ENCODE measurements around the gene NDUFA13.

NDUFA13 gene

DNA sequence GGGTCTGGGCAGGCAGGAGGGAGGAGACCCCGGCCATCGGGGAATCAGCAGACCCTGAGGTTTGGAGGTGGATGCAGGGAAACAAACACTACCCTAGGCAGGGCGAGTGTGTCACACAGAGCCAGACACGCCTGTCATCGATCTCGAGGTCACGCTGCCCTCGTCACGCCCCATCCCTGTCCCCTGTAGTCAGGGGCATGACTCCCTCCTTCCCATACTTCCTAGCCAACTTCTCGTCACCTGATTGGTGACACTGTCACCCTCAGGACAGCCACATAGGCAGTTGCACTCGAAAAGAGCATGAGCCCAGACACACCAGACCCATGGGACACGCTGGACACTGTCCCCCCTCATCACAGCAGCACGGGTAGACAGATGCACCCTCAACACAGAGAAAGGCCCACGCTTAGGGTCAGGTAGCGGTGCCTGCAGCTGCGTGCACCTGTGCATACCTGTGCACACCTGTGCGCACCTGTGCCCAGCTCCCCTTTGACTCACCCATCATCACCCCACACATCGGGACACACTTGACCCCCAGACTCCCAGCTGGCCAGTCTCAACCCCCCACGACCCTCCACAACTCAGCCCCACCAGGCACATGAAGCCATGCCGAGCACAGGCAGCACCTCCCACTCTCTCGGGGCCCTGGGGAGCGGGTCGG, 33.9 kb downstream of the NDUFA13 start:
- no peak for DNase-seq

DNA sequence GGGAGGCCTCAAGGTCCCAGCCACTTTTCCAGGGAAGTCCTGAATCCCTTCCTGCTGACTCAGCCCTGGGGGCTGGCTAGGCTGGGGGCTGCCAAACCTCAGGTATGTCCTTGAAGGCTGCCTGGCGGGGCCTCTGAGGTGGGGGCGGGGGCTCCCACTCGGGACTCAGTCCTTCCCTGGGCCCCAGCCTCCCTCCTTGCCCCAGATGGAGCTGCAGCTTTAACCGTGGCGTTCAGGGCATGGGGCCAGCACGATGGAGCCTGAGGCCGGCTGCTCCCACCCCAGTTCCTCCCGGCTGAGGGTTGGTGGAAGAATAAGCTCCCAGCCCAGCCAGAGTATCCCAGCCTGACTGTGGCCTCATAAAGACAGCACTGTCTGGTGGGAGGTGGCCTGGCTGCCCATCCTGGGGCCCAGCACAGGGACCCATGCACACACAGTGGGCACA, 34.5 kb downstream of the NDUFA13 start:
- DNase-seq, result no peak

DNA sequence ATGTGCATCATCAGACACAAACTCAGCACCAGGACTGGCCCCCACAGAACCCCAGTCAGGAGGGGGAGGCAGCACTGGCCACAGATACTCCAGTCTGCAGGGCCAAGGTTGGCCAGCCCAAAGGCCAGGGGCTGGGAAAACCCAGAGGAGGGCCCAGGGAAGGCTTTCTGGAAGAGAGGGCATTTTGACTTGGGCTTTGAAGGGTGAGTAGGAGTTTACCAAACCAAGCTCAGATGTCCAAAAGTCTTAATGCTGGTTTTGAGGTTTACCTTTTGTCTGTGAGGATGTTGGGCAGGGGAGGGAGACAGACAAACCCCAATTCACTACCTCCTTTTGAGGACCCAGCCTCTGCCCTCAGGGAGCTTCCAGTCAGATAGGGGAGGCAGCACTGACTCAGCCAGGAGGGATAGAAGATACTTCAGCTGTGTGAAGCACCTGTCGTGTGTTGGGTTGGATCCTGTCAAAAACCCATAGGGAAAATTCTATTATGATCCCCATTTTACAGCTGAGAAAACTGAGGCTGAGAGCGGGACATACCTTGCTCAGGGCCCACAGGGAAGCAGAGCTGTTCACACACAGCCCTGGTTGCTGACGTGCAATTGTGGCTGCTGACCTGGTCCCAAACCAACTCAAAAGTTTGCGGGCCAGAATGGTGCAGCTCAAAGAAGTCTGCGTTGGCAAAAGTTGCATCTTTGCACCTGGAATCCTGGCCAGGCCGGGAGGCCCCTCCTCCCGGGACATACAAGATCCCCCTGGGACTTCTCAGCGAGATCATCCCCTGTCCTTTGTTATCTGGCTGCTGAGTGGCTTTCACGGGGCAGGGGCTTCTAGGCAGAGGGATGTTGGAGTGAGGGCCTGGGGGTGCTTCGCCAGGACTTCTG, 35.2 kb downstream of the NDUFA13 start:
- no peak for DNase-seq

DNA sequence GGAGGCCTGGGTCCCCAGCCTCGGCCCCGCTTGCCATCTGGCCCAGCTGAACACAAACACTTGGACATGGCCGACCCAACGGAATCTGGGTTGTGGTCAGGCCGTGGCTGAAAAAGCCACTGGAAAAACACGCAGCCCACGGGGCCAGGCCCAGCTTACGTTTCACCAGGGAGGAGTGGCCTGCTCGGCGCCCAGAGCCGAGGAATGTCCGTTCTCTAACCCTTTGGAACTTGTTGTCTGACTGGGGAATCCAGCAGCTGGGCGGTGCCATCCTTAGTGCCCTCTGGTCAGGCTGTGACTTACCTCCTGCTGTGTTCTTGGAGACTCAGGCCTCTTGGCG, 35.8 kb downstream of the NDUFA13 start:
- DNase-seq, result no peak

DNA sequence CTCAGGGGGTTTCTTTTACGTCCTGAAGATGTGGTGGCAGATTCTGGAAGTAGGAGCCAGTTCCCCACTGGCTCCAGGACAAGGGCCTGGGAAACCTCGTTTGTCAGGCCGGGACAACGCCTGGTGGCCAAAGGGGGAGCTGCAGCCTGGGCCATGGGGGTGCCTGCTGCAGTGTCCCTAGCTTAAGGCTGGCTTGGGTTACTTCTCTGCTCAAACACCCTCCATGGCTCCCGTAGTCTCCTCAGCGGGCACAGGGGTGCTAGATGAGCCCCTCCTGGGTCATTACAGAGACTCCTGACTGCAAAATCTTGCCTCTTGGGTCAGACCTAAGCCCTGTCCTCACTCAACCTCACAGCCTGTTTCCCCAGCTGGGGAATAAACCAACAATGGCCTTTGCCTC, 36.8 kb downstream of the NDUFA13 start:
- DNase-seq, result peak; percentile 56

DNA sequence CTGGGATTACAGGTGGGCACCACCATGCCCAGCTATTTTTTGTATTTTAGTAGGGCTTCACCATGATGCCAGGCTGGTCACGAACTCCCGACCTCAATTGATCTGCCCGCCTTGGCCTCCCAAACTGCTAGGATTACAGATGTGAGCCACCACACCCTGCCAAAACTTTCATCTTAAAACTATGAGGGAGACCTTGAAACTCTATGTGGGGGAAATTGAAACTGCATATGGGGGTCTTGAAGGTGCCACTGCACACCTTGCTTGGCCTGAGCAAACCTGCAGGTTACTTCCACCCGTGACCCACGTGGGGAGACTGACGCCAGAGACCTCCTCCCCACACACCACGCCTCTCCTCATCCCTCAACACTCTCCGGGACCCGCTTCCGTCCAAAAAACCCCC, 37.6 kb downstream of the NDUFA13 start:
- no peak for DNase-seq

DNA sequence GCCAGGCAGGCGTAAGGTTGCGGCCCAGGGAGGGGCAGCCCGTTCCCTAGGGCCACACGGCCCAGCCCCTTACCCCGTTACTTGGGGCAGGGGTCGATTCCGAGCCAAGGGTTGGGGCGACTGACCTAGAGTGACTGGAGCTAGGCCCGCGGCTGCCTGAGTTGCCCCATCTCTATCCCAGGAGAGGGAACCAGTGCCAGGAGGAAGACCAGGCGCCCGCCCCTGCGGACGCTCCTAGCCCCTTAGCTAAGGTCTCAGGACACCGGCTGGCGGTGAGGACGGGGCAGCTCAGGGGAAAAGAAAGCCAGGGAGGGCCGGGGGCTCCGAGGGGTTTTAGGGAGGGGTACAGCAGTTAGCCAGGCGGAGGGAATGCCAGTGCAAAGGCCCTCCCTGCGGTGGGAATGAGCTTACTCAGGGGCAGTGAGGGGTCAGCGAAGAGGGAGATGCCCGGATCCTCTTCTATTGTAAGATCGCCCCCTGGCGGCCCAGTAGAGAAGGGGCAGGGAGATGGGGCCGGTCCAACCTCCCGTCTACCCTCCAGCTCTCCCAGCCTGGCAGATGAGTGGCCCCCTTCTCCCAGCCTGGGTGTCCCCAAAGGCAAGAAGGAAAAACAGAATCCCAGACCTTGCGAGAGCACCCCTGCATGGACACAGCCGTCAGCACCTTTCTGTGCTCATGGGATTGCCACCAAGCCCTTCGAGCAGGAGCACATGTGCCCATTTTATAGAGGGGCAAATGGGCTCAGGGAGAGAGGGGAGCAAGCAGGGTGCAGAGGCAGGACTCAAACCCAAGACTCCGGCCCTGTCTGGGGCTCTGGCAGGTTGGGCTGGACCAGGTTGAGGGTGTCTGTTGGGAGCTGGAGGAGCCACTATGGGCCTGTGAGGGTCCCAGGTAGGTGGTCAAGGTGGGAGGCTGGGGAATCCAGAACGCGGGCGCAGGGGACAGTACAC, 38.3 kb downstream of the NDUFA13 start:
- peak; percentile 79 for DNase-seq

DNA sequence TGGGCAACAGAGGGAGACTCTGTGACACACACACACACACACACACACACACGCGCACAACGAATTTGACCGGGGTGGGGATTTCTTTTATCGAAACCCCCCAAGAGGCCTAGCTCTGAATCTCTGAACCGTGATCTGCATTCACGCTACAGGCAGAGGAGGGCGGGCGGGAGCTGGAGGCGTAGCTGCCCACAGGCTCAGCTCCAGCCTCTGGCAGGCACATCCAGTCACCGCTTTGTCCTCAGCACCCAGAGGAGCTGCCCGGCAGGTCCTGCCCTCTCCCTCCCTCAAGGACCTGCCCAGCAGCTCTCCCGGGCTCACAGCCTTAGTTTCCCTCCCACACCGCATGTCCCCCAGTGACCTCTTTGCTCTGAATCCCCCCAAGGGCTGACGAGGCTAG, 42.0 kb downstream of the NDUFA13 start:
- no peak for DNase-seq

DNA sequence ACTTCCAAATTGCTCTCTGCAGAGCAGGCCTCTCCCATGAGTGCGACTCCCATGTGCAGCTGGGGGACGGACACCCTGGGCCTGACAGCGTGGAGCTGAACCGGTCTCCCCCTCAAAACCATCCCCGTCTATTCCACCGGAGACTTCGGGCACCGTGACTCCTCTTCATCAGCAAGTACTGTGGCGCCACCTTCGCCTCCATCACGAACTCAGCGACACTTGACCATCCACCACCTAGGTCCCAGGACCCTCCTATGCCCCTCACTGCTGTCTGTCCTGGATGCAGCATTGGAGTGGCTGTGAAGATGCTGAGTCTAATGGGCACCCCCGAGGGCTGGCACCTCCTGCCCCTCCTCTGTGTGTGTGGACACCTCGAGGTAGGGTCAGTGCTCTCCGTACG, 42.6 kb downstream of the NDUFA13 start:
- DNase-seq, result no peak

DNA sequence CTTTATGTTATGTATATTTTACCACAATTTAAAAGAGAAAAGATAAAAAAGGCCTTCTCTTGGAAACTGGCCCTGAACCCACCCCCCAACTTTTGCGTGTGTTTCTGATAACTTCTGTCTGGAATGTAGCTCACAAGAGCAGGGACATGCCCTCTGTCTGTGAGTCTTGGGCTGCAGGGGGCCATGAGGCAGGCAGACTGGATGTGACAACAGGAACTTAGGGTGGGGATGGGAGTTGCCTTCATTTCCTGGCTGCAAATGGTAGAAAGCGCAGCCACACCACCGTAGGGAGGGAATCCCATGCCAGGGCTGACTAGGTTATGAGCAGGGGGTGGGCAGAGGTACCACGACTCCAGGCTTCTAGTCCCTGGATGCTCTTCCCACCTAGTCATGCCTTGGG, 43.9 kb downstream of the NDUFA13 start:
- DNase-seq, result no peak

DNA sequence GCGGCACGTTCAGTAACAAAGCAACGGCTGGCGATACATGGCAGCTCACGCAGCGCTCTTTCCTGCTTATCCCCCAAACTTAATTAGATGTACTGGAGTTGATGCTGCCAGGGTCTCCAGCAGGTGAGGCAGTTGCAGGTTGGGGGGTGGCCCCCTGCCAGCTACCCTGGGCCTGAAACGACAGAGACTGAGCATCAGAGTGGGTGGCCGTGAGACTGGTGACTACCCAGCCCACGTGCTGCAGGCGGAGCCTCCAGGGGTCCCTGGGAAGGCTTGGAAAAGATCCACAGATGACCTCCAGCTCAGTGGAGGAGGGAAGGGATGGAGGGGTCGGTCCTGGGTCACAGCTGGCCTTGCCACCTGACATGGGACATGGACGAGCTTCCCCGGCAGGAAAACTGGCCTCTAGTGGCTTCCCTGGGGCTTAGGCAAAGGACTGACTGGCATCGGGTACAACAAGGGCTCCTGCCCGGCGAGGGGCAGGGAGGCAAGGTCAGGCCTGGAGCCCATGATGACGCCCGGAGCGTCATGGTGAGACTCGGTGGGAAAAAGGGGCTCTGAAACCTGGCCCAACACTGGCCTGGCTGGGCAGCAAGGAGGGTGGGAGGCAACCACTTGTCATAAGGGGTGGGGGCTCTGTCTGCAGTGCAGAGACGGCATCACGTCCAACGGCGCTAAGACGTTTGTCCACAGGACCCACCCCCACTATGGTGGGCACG, 46.1 kb downstream of the NDUFA13 start:
- DNase-seq, result no peak

DNA sequence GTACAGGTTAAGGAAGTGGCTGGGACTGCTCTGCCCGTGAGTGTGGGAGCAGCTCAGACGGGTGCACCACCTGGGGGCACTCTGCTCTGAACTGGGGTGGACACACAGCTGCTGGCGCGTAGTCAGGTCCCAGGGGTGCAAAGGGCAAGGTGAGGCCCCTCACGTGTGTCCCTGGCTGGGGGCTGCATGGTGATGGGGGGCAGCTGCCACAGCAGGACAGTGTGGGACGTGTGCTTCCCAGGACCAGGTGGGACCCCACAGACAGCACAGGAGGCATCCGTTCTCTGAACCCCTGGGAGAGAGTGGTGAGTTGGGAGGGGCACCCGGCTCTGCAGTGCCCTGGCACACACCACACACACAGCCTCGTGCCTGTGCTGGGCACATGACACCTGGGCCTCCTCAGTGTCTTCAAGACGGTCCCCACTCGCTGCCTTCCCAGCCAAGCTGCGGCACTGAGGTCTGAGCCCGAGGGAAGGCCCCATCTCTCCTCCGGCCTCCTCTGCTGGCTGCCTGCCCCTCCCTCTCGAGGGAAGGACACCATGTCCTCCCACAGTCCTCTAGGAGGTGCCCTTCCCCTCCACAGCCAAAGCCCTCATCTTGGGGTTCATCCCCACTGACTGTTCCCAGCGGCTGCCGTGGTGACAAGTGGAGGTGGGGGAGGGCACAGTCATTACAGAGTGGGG, 46.8 kb downstream of the NDUFA13 start:
- DNase-seq, result no peak

DNA sequence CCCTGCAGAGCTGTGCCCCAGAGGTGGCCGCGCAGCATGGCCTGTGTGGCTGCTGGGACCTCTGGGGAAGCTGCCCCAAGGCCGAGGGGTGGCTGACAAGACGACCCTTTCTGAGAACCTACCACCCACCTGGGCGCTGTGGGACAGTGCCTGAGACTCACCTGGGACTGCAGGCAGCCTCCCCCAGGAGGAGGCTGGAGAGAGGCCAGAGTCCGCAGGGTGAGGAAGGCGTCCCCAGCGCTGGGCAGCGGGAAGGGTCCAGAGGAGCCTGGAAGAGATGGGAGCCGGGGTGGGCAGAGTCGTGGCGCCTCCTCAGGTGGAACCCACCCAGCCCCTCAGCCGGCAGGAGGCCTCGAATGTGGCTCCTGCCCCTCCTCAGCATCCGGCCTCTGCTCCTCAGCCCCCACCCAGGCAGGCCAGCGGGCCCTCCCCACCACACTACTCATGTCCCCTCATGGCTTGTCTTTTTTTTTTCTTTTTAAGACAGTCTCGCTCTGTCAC, 47.4 kb downstream of the NDUFA13 start:
- DNase-seq, result no peak

DNA sequence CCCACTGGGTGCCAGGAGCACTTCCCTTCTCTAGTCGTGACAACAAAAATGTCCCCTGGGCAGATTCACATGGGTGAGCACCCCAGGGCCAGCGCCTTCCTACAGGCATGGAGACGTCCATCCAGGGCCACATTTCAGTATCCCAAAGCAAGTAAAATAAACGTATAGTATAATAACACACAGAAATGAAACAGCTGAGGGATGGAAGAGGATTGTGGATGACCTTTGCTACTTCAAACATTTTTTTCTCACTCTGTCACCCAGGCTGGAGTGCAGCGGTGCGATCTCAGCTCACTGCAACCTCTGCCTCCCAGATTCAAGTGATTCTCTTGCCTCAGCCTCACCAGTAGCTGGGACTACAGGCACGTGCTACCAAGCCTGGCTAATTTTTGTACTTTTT, 50.3 kb downstream of the NDUFA13 start:
- DNase-seq, result no peak

DNA sequence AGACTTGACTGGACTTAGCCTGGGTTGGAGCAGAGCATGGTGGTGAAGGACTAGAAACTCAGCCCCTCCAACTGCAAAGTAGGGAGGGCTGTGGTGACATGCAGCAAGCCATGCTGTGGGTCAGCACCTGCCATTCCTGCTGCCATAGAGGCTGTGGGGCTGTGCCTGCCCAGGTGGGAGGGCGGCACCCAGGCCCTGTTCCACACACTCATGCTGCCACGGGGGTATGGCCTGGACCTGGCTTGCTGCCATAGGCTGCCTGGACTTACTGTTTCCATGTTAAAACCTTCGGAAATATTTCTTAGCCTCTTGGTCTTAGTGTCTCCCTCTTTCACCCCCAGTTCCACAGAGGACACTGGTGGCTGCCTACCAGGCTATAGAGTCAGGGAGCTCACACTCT, 51.4 kb downstream of the NDUFA13 start:
- DNase-seq, result no peak

DNA sequence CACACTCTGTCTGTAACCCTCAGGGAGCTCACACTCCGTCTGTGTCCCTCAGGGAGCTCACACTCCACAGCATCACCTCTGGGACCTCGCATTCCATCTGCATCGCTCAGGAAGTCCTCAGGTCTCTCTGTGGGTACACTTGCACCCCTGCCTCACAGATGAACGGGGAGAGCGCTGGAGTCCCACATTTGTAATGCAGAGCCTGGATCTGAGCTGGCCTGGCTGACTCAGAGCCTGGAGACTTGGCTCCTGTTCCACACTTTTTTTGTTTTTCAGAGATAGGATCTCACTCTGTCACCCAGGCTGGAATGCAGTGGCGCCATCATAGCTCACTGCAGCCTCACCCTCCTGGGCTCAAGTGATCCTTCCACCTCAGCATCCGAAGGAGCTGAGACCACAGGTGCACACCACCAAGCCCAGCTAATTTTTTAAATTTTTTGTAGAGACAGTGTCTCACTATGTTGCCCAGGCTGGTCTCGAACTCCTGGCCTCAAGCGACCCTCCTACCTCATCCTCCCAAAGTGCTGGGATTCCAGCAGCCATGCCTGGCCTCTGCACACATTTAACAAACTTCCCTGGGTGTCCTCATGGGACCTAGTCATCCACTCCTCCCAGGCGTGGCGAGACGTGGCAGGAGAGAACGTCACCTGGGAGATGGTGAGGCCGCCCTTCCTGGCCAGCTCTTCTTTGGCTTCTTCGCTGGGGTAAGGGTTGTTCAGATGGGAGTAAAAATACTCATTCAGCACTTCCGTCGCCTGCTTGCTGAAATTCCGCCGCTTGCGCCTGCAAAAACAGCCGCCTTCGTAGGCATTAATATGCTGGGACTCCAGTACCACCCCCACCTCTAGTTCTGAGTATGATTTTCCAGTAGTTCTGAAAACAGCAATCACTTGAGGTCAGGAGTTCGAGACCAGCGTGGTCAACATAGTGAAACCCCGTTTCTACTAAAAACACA, 53.1 kb downstream of the NDUFA13 start:
- no peak for DNase-seq

DNA sequence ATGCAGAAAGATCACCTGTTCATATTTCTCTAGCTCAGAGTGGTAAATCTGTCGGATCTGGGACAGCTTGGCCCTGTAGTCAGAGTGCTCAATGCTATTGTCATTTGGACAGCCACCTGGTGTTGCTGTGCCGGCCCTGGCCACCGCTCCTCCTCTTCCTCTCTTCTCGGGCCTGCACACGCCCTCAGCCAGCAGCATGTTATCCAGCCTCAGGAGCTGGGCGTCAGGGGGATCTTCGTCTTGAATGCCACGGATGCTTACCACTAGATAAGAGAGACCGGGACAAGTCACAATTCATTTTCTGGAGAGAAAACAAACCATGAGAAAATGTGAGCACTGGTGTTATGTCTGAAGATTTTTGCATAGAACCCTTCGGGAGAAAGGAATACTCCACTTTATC, 54.5 kb downstream of the NDUFA13 start:
- DNase-seq, result peak; percentile 72

DNA sequence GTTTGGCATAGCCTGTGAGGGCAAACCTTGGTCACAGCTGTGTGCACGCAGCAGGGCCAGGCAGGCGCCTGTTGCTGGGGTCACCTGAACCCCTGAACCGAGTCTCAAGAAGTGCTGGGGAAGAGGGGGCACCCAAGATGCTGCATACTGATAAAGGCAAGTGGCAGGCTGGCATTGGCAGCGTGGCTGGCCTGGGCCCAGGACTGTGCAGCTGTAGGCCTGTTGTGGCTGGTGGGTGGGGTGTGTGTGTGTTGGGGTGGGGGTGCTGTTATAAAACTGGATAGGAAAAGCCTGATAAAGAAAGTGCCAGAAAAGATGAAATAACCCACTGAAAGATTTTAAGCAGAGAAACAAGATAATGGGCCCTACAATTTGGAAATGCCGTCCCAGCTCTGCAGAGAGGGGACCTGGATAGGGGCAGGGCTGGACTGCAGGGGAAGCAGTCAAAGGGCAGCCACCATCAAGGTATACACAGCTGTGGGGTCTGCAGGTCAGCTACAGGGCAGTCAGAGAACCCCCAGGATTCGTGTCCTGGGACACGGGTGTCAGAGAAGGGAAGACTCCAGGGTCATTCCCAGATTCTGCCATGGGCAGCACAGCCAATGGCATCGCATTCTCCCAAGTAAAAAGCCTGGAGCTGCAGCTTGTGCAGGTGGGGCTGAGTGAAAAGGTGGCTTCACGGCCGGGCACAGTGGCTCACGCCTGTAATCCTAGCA, 55.2 kb downstream of the NDUFA13 start:
- DNase-seq, result peak; percentile 72

DNA sequence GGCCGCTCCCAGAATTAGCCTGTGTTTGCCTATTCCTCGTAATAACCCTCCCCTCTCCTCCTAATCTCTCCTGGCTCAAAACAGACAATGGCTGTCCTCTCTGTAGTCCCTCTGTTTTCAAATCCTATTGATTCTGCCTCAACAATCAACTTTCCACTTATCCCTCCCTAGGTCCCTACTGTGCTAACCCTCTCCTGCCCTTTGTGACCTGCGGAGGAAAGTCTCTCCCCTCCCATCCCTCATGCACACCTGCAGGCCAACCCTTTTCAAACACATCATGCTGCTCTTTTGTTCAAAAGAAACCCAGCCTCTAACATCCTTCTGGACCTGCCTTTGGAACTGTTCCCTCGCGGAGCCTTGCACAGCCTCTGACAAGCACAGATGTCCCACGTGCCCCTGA, 59.4 kb downstream of the NDUFA13 start:
- DNase-seq, result no peak
